Hematopoietic multipotent progenitor cell treated with erythropoietin and hydrocortisone succinate and interleukin-3 and kit ligand, for 6 days (in vitro differentiated cells): ENCODE measurements around the gene H2BK1.
A peak's percentile ranks its signal among the peaks of the same experiment; 100 is the strongest.

Experiments used
- DNase-seq: peaks from one replicate; pipeline ENCODE4 v3.0.0-alpha.2; 2015

H2BK1 gene

GRCh38 chr7:151175793-151176311 lies 34.4 kb downstream of the H2BK1 start:
- no peak for DNase-seq

GRCh38 chr7:151175047-151175792 lies 35.1 kb downstream of the H2BK1 start:
- DNase-seq: no peak

GRCh38 chr7:151174246-151175046 lies 35.8 kb downstream of the H2BK1 start:
- DNase-seq: peak; percentile 45

- DNase-seq: no peak
Observed at GRCh38 chr7:151173386-151174245, 36.7 kb downstream of the H2BK1 start.

GRCh38 chr7:151172273-151173141 lies 37.8 kb downstream of the H2BK1 start:
- DNase-seq: peak; percentile 84

GRCh38 chr7:151168787-151169162 lies 41.5 kb downstream of the H2BK1 start:
- DNase-seq: no peak

GRCh38 chr7:151168003-151168786 lies 42.1 kb downstream of the H2BK1 start:
- DNase-seq: peak; percentile 74

GRCh38 chr7:151167197-151167961 lies 42.9 kb downstream of the H2BK1 start, which contains the start of gene GBX1:
Gene GBX1 (minus strand): TSS chr7:151167694. CDS start chr7:151167548, 146 bp downstream.
- DNase-seq: no peak

GRCh38 chr7:151166629-151167196 lies 43.6 kb downstream of the H2BK1 start:
- no peak for DNase-seq

GRCh38 chr7:151161757-151162156 lies 48.5 kb downstream of the H2BK1 start:
- no peak for DNase-seq
